GM12878 (cell line): Measurements from ENCODE around the gene BDP1. TPM values are rescaled to one million over a fixed set of nuclear protein-coding genes. Genes with fewer than 3 reads are reported as not detected.

Experiments used
- ATAC-seq: fragments of 200-7000 bp; cut with Tn5 transposase; 3 replicates; pipeline ENCODE4 v1.9.1; 2020; ENCODE audit warnings: mild to moderate bottlenecking, moderate library complexity
- BruUV-seq: library from RNA; stranded (reverse); fragments of 400-500 nt; replicated peaks from 2 replicates; lab custom pipeline; 2021; lab: Mats Ljungman, UMichigan
- CTCF ChIA-PET: fragments of 300-600 bp; sonication (Branson Sonifier 250); formaldehyde crosslinking; extraction: SDS; loops from one replicate; lab custom pipeline; 2021; ENCODE audit warnings: inconsistent platforms; lab: Yijun Ruan, JAX
- POLR2A ChIA-PET: fragments of 350-600 bp; formaldehyde crosslinking; extraction: SDS; loops from one replicate; lab custom pipeline; 2021; ENCODE audit warnings: inconsistent platforms; lab: Charles Lee
- RAD21 ChIA-PET: fragments of 300-600 bp; sonication (Branson Sonifier 250); formaldehyde crosslinking; loops from one replicate; lab custom pipeline; 2023; ENCODE audit warnings: antibody characterized with exemption; ENCODE audit not compliant: unreplicated experiment; lab: Charles Lee
- SMC1A ChIA-PET: fragments of 300-600 bp; sonication (Branson Sonifier 250); formaldehyde crosslinking; loops from one replicate; lab custom pipeline; 2023; ENCODE audit not compliant: unreplicated experiment, uncharacterized antibody; lab: Charles Lee
- DNase-seq: peaks from one replicate; pipeline ENCODE4 v3.0.0-alpha.2; 2011; ENCODE audit warnings: low read depth, low spot score
- FAIRE-seq: peaks from 3 replicates; lab custom pipeline; 2011; peaks lifted over from hg19 to GRCh38; lab: Jason Lieb, UNC
- H2AFZ ChIP-seq: 2 replicates; pipeline ENCODE4 v1.6.0; 2011; ENCODE audit warnings: low read depth, low read length, control low read depth; ENCODE audit not compliant: control insufficient read depth
- H3K27ac ChIP-seq: 2 replicates; pipeline ENCODE4 v1.5.1; 2011; ENCODE audit warnings: control low read depth; ENCODE audit not compliant: control insufficient read depth, insufficient read depth
- H3K27me3 ChIP-seq, 2 experiments: replicated peaks in 1 of 2; 2 replicates each; pipeline versions ENCODE4 v1.6.0 to v1.6.1; 2011; ENCODE audit warnings: low read length in 1 of 2; ENCODE audit not compliant: control insufficient read depth in 2 of 2, insufficient read depth in 2 of 2
- H3K36me3 ChIP-seq, 2 experiments: 2 replicates each; pipeline ENCODE4 v1.5.1; 2011; ENCODE audit warnings: low read length in 1 of 2; ENCODE audit not compliant: control insufficient read depth in 2 of 2, insufficient read depth in 2 of 2
- H3K4me1 ChIP-seq: 2 replicates; pipeline ENCODE4 v1.6.1; 2011; ENCODE audit warnings: mild to moderate bottlenecking, low read length, moderate library complexity, mixed read lengths; ENCODE audit not compliant: control insufficient read depth, insufficient read depth
- H3K4me2 ChIP-seq: 2 replicates; pipeline ENCODE4 v1.6.0; 2011; ENCODE audit warnings: control low read depth; ENCODE audit not compliant: control insufficient read depth, insufficient read depth
- H3K4me3 ChIP-seq: fragments of 200-600 bp; sonication (generic); 2 replicates; pipeline ENCODE4 v1.5.1; 2016
- H3K79me2 ChIP-seq: 2 replicates; pipeline ENCODE4 v1.6.0; 2011; ENCODE audit warnings: low read length; ENCODE audit not compliant: control insufficient read depth, insufficient read depth
- H3K9ac ChIP-seq: 2 replicates; pipeline ENCODE4 v1.8.0; 2011; ENCODE audit warnings: low read length, control low read depth, mixed read lengths; ENCODE audit not compliant: control insufficient read depth, insufficient read depth
- H3K9me3 ChIP-seq: replicated peaks from 3 replicates; pipeline ENCODE4 v1.5.1; 2011; ENCODE audit warnings: mild to moderate bottlenecking, low read length; ENCODE audit not compliant: control insufficient read depth, insufficient read depth
- H4K20me1 ChIP-seq: 2 replicates; pipeline ENCODE4 v1.6.0; 2011; ENCODE audit not compliant: control insufficient read depth, insufficient read depth
- ASH2L ChIP-seq: fragments of 300-600, 200-600 bp; sonication (generic); IDR thresholded peaks from 2 replicates; pipeline ENCODE4 v1.6.1; 2017; ENCODE audit warnings: low read depth, mild to moderate bottlenecking, borderline replicate concordance
- CHD1 ChIP-seq: IDR thresholded peaks from 2 replicates; pipeline ENCODE4 v1.6.1; 2012; ENCODE audit warnings: low read depth, low read length, improper control_type of control experiment
- DPF2 ChIP-seq: fragments of 450-650 bp; IDR thresholded peaks from 2 replicates; pipeline ENCODE4 v1.6.1; 2017; ENCODE audit warnings: mild to moderate bottlenecking
- HDAC2 ChIP-seq: fragments of 200-600 bp; sonication (generic); IDR thresholded peaks from 2 replicates; pipeline ENCODE4 v1.6.1; 2017
- HDAC6 ChIP-seq: fragments of 200-600 bp; sonication (generic); IDR thresholded peaks from one replicate; pipeline ENCODE4 v1.8.0; 2017; ENCODE audit warnings: antibody characterized with exemption; ENCODE audit not compliant: unreplicated experiment
- NRF1 ChIP-seq: conservative IDR thresholded peaks from 2 replicates; pipeline ENCODE4 v1.6.1; 2011; ENCODE audit warnings: mild to moderate bottlenecking, low read depth, low read length, improper control_type of control experiment
- ZSCAN29 ChIP-seq: fragments of 450-650 bp; IDR thresholded peaks from 2 replicates; pipeline ENCODE4 v1.6.1; 2017; ENCODE audit warnings: mild to moderate bottlenecking, moderate library complexity
- WGBS: methylation state at CpG from one replicate; pipeline ENCODE4 v1.1.6; 2016; ENCODE audit warnings: low lambda C conversion rate; ENCODE audit not compliant: insufficient replicate concordance, insufficient coverage; ENCODE audit errors: missing lambda C conversion rate; 5-methylcytosine and 5-hydroxymethylcytosine counted together
- in situ Hi-C: fragments of 300-500 bp; cut with MboI; formaldehyde crosslinking; loops from 9 replicates; pipeline ENCODE4 v1.14.3; 2018; ENCODE audit warnings: mixed read lengths
- intact Hi-C: fragments of 100-400 bp; cut with micrococcal nuclease; formaldehyde crosslinking; loops from one replicate; pipeline ENCODE4 v1.14.2; 2022; ENCODE audit not compliant: unreplicated experiment
- polyA plus RNA-seq, 11 experiments: library from polyadenylated mRNA; depleted of rRNA in 4 of 11; unstranded in 6 of 11; stranded (reverse) in 5 of 11; fragments of >200 nt; fragmentation: Nextera tagmentation in 4 of 11; fragmentation: Illumina TruSeq in 1 of 11; extraction: Ambion mirVana in 4 of 11; extraction: Trizol in 1 of 11; gene quantifications; 1 replicate in 1 of 11; 2 replicates in 10 of 11; pipeline versions ENCODE4 v1.2.1 to v1.2.3, GENCODE V29; 2011 to 2016; ENCODE audit warnings: inconsistent platforms in 2 of 11, missing spikeins in 2 of 11, low read depth in 1 of 11
- total RNA-seq, 4 experiments: library from RNA; depleted of rRNA in 3 of 4; stranded (reverse); fragments of >200 nt in 3 of 4; fragmentation: Illumina TruSeq in 1 of 4; extraction: Trizol in 1 of 4; gene quantifications; 2 replicates each; pipeline versions ENCODE4 v1.2.1 to v1.2.3, GENCODE V29; 2013 to 2021
- TF ChIP-seq, protein P1 (sequence below): IDR thresholded peaks from 2 replicates; pipeline ENCODE4 v1.6.1; 2012; ENCODE audit warnings: improper control_type of control experiment, low read depth, low read length; ENCODE audit not compliant: insufficient replicate concordance

Gene BDP1
- total and polyA plus RNA-seq, 10 of the 15 experiments (the other 5 are each of a cell fraction or from before 2014, with no cell fraction given), result 6.1 to 31.1 (median 17.7) TPM

DNA sequence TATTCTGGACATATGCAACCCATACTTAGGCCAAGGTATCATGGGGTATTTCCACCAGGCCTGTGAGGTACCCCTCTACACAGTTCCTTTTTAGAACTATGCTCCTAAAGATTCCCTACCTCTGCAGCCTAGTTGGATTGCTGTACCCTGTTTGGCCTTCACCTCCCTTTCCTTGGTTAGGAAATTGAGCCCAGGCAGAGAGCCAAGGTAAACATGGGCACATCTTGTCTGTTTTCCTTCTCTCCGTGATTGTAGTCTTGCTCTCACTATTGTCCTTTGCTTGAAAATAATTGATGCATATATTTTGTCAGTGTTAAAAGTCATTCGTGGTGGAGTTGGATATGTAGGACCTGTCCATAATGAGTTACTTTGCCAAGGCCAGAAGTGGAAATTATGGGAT lies 26.7 kb downstream of the BDP1 start:
- ATAC-seq, result no peak
- no peak overlapping the region for H3K9ac ChIP-seq
- H4K20me1 ChIP-seq, result no peaks in the 10 kb centered on the region
- DNase-seq, result no peak
- H3K79me2 ChIP-seq, result no peaks in the 10 kb centered on the region
- ChIA-PET POLR2A (no interaction called here), CTCF (no interaction called here), SMC1A (no interaction called here), RAD21 (no interaction called here)
- 78% methylated on average over 2 of the region's 2 CpGs for WGBS
- no peaks in the 10 kb centered on the region for H3K27me3 ChIP-seq
- in situ Hi-C loops, result loop anchor here (5.0 kb wide), 1 partner anchor 270 kb away; no protein-coding TSS in a partner anchor
- no peak overlapping the region for H2AFZ ChIP-seq
- intact Hi-C loops, result no loop called here
- H3K4me1 ChIP-seq, result no peaks in the 10 kb centered on the region
- H3K4me3 ChIP-seq, result no peak overlapping the region
- FAIRE-seq, result no peak
- no peak overlapping the region for H3K27ac ChIP-seq
- BruUV-seq, result no TSS peak
- no peak for TF ChIP-seq CHD1
- TF ChIP-seq, protein P1, sequence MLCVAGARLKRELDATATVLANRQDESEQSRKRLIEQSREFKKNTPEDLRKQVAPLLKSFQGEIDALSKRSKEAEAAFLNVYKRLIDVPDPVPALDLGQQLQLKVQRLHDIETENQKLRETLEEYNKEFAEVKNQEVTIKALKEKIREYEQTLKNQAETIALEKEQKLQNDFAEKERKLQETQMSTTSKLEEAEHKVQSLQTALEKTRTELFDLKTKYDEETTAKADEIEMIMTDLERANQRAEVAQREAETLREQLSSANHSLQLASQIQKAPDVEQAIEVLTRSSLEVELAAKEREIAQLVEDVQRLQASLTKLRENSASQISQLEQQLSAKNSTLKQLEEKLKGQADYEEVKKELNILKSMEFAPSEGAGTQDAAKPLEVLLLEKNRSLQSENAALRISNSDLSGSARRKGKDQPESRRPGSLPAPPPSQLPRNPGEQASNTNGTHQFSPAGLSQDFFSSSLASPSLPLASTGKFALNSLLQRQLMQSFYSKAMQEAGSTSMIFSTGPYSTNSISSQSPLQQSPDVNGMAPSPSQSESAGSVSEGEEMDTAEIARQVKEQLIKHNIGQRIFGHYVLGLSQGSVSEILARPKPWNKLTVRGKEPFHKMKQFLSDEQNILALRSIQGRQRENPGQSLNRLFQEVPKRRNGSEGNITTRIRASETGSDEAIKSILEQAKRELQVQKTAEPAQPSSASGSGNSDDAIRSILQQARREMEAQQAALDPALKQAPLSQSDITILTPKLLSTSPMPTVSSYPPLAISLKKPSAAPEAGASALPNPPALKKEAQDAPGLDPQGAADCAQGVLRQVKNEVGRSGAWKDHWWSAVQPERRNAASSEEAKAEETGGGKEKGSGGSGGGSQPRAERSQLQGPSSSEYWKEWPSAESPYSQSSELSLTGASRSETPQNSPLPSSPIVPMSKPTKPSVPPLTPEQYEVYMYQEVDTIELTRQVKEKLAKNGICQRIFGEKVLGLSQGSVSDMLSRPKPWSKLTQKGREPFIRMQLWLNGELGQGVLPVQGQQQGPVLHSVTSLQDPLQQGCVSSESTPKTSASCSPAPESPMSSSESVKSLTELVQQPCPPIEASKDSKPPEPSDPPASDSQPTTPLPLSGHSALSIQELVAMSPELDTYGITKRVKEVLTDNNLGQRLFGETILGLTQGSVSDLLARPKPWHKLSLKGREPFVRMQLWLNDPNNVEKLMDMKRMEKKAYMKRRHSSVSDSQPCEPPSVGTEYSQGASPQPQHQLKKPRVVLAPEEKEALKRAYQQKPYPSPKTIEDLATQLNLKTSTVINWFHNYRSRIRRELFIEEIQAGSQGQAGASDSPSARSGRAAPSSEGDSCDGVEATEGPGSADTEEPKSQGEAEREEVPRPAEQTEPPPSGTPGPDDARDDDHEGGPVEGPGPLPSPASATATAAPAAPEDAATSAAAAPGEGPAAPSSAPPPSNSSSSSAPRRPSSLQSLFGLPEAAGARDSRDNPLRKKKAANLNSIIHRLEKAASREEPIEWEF, result no peak
- no peak for TF ChIP-seq ZSCAN29
- TF ChIP-seq ASH2L, result no peak
- no peak for TF ChIP-seq HDAC2
- TF ChIP-seq NRF1, result no peak
- no peak for TF ChIP-seq HDAC6
- TF ChIP-seq DPF2, result no peak
- H3K36me3 ChIP-seq, result peaks cover 0 to 7% of the 10 kb centered on the region in 2 experiments; a peak in 3 of 4 replicates
- no peaks in the 10 kb centered on the region for H3K9me3 ChIP-seq
- no peak overlapping the region for H3K4me2 ChIP-seq
